Ovary (tissue), 3 donors: ENCODE data around the gene MYO1B.

ENCODE experiments used
- CTCF ChIP-seq, 3 donors: fragments of 450-650 bp in 2 of 3; fragments of 200-600 bp in 1 of 3; IDR thresholded peaks; one replicate each; pipeline versions ENCODE4 v1.5.1 to v1.8.0; 2016 to 2022; ENCODE audit warnings: antibody characterized with exemption in 3 of 3, mild to moderate bottlenecking in 1 of 3
- EP300 ChIP-seq: sonication (generic); formaldehyde crosslinking; IDR thresholded peaks from one replicate; pipeline ENCODE4 v1.6.1; 2017; ENCODE audit warnings: antibody characterized with exemption
- POLR2A ChIP-seq: fragments of 450-650 bp; IDR thresholded peaks from one replicate; pipeline ENCODE4 v1.6.1; 2017; ENCODE audit warnings: antibody characterized with exemption, mild to moderate bottlenecking, moderate library complexity
- donor health status: DM: no; HTN: no; CAD: no.

GRCh38 chr2:191264647-191265081, 19.5 kb downstream of the MYO1B start:
- TF ChIP-seq CTCF (IDR thresholded peaks at IDR 0.05) (no peak), POLR2A (no peak), EP300 (no peak)
